B cell (primary cell): ENCODE data around the gene CDH13. TPM values are rescaled to one million over a fixed set of nuclear protein-coding genes. Genes with fewer than 3 reads are reported as not detected.

Source experiments
- ATAC-seq: fragments of 200-7000 bp; cut with Tn5 transposase; one replicate; pipeline ENCODE4 v1.10.0; 2021; ENCODE audit warnings: low read depth, mild to moderate bottlenecking, moderate number of reproducible peaks, moderate library complexity
- CTCF ChIA-PET: fragments of 350-600 bp; sonication (Branson Sonifier 250); formaldehyde crosslinking; loops from one replicate; lab custom pipeline; 2021; ENCODE audit warnings: antibody characterized with exemption, inconsistent platforms; lab: Charles Lee
- POLR2A ChIA-PET: fragments of 350-600 bp; sonication (Branson Sonifier 250); formaldehyde crosslinking; loops from one replicate; lab custom pipeline; 2021; ENCODE audit warnings: antibody characterized with exemption; lab: Charles Lee
- DNase-seq: peaks from one replicate; pipeline ENCODE4 v3.0.0; 2013
- H2AFZ ChIP-seq: 2 replicates; pipeline ENCODE4 v1.6.1; 2012; ENCODE audit warnings: mild to moderate bottlenecking, low read depth, low read length; ENCODE audit not compliant: insufficient read depth, poor library complexity, severe bottlenecking
- H3K27ac ChIP-seq, 2 donors: 1 replicate in 1 of 2; 2 replicates in 1 of 2; pipeline ENCODE4 v1.5.1; 2012 to 2013; ENCODE audit warnings: low read length in 2 of 2, mild to moderate bottlenecking in 2 of 2, moderate library complexity in 1 of 2
- H3K27me3 ChIP-seq, 4 experiments: fragments of 200-600 bp in 1 of 4; sonication (generic) in 1 of 4; replicated peaks in 1 of 4; 1 replicate in 2 of 4; 2 replicates in 2 of 4; pipeline versions ENCODE4 v1.6.1 to v1.7.0; 2013 to 2016; ENCODE audit warnings: low read length in 3 of 4, mild to moderate bottlenecking in 2 of 4, mixed read lengths in 1 of 4, moderate library complexity in 1 of 4; ENCODE audit not compliant: insufficient read depth in 4 of 4, control insufficient read depth in 3 of 4; ENCODE audit errors: control extremely low read depth in 1 of 4
- H3K36me3 ChIP-seq, 2 experiments: replicated peaks in 1 of 2; 1 replicate in 1 of 2; 2 replicates in 1 of 2; pipeline versions ENCODE4 v1.6.1 to v1.7.1; 2013; ENCODE audit warnings: low read length in 1 of 2; ENCODE audit not compliant: insufficient read depth in 2 of 2, control insufficient read depth in 1 of 2; ENCODE audit errors: control extremely low read depth in 1 of 2, extremely low read depth in 1 of 2
- H3K4me1 ChIP-seq, 2 donors: fragments of 200-600 bp in 1 of 2; sonication (generic) in 1 of 2; 1 replicate in 1 of 2; 2 replicates in 1 of 2; pipeline versions ENCODE4 v1.5.1 to v1.6.1; 2013 to 2017; ENCODE audit warnings: low read length in 2 of 2; ENCODE audit not compliant: control insufficient read depth in 2 of 2, insufficient read depth in 2 of 2
- H3K4me2 ChIP-seq: replicated peaks from 2 replicates; pipeline ENCODE3; 2012; ENCODE audit warnings: mild to moderate bottlenecking, low read depth, low read length; ENCODE audit not compliant: poor library complexity, severe bottlenecking
- H3K4me3 ChIP-seq, 5 experiments: fragments of 200-600 bp in 1 of 5; sonication (generic) in 1 of 5; 1 replicate in 3 of 5; 2 replicates in 2 of 5; pipeline versions ENCODE4 v1.5.1 to v1.7.0; 2011 to 2016; ENCODE audit warnings: low read length in 4 of 5, mild to moderate bottlenecking in 4 of 5, low read depth in 2 of 5, control low read depth in 1 of 5, moderate library complexity in 1 of 5; ENCODE audit not compliant: insufficient read depth in 1 of 5; ENCODE audit errors: control extremely low read depth in 1 of 5, extremely low read depth in 1 of 5
- H3K79me2 ChIP-seq: fragments of 200-600 bp; sonication (generic); one replicate; pipeline ENCODE4 v1.6.0; 2016; ENCODE audit warnings: low read length; ENCODE audit not compliant: control insufficient read depth, insufficient read depth
- H3K9ac ChIP-seq: fragments of 200-600 bp; sonication (generic); 2 replicates; pipeline ENCODE4 v1.6.1; 2017; ENCODE audit warnings: mild to moderate bottlenecking, low read length, moderate library complexity
- H3K9me3 ChIP-seq, 3 donors: one replicate each; pipeline versions ENCODE4 v1.6.1 to v1.7.1; 2013; ENCODE audit warnings: low read length in 2 of 3; ENCODE audit not compliant: control insufficient read depth in 2 of 3, insufficient read depth in 1 of 3; ENCODE audit errors: control extremely low read depth in 1 of 3
- H4K20me1 ChIP-seq: 2 replicates; pipeline ENCODE4 v1.6.0; 2012; ENCODE audit warnings: mild to moderate bottlenecking, low read length; ENCODE audit not compliant: insufficient read depth, control insufficient read depth, poor library complexity, severe bottlenecking
- H3K27ac Mint-ChIP-seq: one replicate; pipeline ENCODE4 v1.8.0; 2021; ENCODE audit warnings: mixed read lengths
- H3K27me3 Mint-ChIP-seq: one replicate; pipeline ENCODE4 v1.8.0; 2021; ENCODE audit warnings: mixed read lengths
- H3K4me1 Mint-ChIP-seq: one replicate; pipeline ENCODE4 v1.8.0; 2021; ENCODE audit warnings: mixed read lengths
- H3K4me3 Mint-ChIP-seq: one replicate; pipeline ENCODE4 v1.8.0; 2021; ENCODE audit warnings: mixed read lengths
- H3K9me3 Mint-ChIP-seq: one replicate; pipeline ENCODE4 v1.8.0; 2022; ENCODE audit warnings: mixed read lengths; ENCODE audit not compliant: insufficient read depth
- CTCF ChIP-seq: fragments of 200-600 bp; IDR thresholded peaks from one replicate; pipeline ENCODE4 v1.8.0; 2022; ENCODE audit warnings: antibody characterized with exemption, mild to moderate bottlenecking
- EZH2 ChIP-seq: IDR thresholded peaks from 2 replicates; pipeline ENCODE4 v1.6.1; 2012; ENCODE audit warnings: borderline replicate concordance, low read depth, mild to moderate bottlenecking, moderate library complexity, low read length; ENCODE audit not compliant: insufficient read depth, poor library complexity, severe bottlenecking
- WGBS: methylation state at CpG from one replicate; pipeline ENCODE4 v1.1.5; 2013; ENCODE audit warnings: missing lambda C conversion rate; ENCODE audit not compliant: insufficient coverage; 5-methylcytosine and 5-hydroxymethylcytosine counted together
- intact Hi-C: fragments of 100-400 bp; cut with micrococcal nuclease; formaldehyde crosslinking; loops from one replicate; pipeline ENCODE4 v1.10.0; 2022
- polyA plus RNA-seq: library from polyadenylated mRNA; depleted of rRNA; stranded (reverse); fragments of >200 nt; gene quantifications from 2 replicates; pipeline ENCODE4 v1.2.3, GENCODE V29; 2012
- total RNA-seq, 2 donors: library from RNA; stranded (reverse); fragments of 120-200 nt in 1 of 2; gene quantifications; 1 replicate in 1 of 2; 2 replicates in 1 of 2; pipeline versions ENCODE4 v1.2.3 to v1.2.4, GENCODE V29; 2013 to 2022

CDH13 gene
- total and polyA plus RNA-seq, 2 donors (not counting 1 experiment from before 2014, with no cell fraction given) = not detected

GRCh38 chr16:83343935-83344366 is 717.2 kb downstream of the CDH13 start:
- H3K4me3 ChIP-seq = no peak overlapping the region
- H3K27ac ChIP-seq = no peak overlapping the region
- ATAC-seq = no peak
- no peak for TF ChIP-seq CTCF
- TF ChIP-seq EZH2 = no peak
- no peaks in the 10 kb centered on the region for H3K79me2 ChIP-seq
- Mint-ChIP-seq H3K27me3 (peaks cover 9% of the 10 kb centered on the region), H3K4me1 (no peaks in the 10 kb centered on the region), H3K4me3 (no peak overlapping the region), H3K27ac (no peak overlapping the region), H3K9me3 (no peaks in the 10 kb centered on the region)
- no peak overlapping the region for H2AFZ ChIP-seq
- no peak overlapping the region for H3K9ac ChIP-seq
- no peaks in the 10 kb centered on the region for H4K20me1 ChIP-seq
- POLR2A ChIA-PET = no interaction called here
- intact Hi-C loops = no loop called here
- peaks cover 0 to 3% (median 0%) of the 10 kb centered on the region in 4 experiments for H3K27me3 ChIP-seq
- CTCF ChIA-PET = no interaction called here
- no peaks in the 10 kb centered on the region for H3K4me1 ChIP-seq
- no peaks in the 10 kb centered on the region for H3K9me3 ChIP-seq
- H3K36me3 ChIP-seq = no peaks in the 10 kb centered on the region
- WGBS = 98% methylated on average over 6 of the region's 8 CpGs
- H3K4me2 ChIP-seq = no peak overlapping the region
- no peak for DNase-seq

DNA sequence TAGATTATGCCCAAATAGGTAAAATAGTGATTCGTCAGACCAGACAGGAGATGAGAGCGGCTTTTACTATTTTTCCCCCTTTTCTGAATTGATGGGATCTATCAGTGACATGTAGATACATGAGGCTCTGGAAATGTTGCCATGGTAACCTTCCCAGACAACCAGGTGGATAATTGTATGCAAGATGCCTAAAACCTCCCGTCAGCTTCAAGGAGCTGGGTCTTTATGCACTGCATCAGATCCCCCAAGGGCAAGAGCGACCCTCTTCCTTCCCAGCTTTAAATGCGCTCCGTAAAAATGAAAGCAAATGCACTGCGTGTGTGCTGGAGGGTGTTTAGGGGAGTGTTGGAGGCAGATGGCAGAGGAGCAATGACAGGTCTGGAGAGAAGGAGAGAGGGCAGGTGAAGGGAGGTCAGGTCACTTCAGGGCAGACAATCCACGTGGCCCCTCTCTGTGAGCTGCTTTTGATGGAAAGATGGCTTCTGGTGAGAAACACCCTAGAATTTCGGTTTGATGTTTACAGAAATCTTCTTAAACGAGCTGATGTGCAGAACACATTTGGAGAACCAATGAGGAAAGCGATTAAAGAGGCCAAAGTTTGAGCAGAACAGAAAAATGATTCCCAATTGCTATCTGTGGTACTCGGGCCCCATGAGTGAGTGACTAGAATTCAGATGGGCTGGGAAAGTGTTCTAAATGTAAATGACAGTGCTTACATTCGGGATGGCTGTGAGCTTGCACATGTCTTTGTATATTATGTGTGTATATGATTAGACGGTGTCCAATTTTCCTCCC is 719.3 kb downstream of the CDH13 start:
- ATAC-seq = no peak
- Mint-ChIP-seq H3K27ac (no peak overlapping the region), H3K9me3 (no peaks in the 10 kb centered on the region), H3K27me3 (peaks cover 3% of the 10 kb centered on the region), H3K4me3 (no peak overlapping the region), H3K4me1 (no peaks in the 10 kb centered on the region)
- TF ChIP-seq EZH2 (no peak), CTCF (no peak)
- ChIA-PET POLR2A (no interaction called here), CTCF (interaction anchor here (1.2 kb wide), 1 partner anchor 10 kb away, joined by 3 read pairs; no protein-coding TSS in a partner anchor)
- no peaks in the 10 kb centered on the region for H3K36me3 ChIP-seq
- no peak overlapping the region for H3K4me2 ChIP-seq
- no peaks in the 10 kb centered on the region for H4K20me1 ChIP-seq
- no peaks in the 10 kb centered on the region for H3K4me1 ChIP-seq
- no peak overlapping the region for H3K4me3 ChIP-seq
- H3K27me3 ChIP-seq = no peaks in the 10 kb centered on the region
- no peaks in the 10 kb centered on the region for H3K9me3 ChIP-seq
- WGBS = 71% methylated on average over 10 of the region's 14 CpGs
- DNase-seq = no peak
- H3K9ac ChIP-seq = no peak overlapping the region
- no peaks in the 10 kb centered on the region for H3K79me2 ChIP-seq
- no peak overlapping the region for H3K27ac ChIP-seq
- intact Hi-C loops = no loop called here
- no peak overlapping the region for H2AFZ ChIP-seq
